ENCODE results near the gene CPSF3. TPM values are rescaled to one million over a fixed set of nuclear protein-coding genes. Genes with fewer than 3 reads are reported as not detected.

Gene CPSF3
- total RNA-seq, 2 donors from 2014 or later: 13.8 to 21.3 TPM

DNA sequence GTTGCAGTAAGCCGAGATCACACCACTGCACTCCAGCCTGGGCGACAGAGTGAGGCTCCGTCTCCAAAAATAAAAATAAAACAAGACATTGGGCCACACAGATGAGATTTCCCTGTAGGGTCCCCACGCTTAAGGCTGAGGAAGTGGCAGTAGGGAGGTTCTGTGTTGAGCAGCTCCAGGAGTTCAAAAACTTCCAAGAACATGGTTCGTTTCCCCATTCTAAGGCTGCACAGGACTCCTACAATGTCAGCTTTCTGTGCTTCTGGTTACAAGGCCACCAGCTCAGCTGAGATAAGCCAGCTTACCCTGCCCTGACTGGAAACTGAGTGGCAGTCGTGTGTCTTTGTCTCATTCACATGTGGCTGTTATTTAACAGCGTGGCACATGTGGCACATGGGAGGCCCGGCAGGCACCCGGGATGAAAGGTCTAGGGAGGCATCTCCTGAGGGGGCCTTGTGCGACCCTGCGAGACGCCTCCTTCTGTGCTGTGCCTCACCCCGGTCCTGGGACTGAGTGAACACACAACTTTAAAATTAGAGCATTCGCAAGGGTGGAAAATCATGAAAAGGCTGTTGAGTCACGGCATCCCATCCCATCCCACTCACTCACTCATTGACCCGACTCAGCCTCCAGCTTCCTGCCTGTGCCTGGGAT, 7.8 kb upstream of the CPSF3 start:
- ATAC-seq (peak; percentile 19 to 21), DNase-seq (no peak)
- intact Hi-C loops (cut with DNase I): no loop called here

DNA sequence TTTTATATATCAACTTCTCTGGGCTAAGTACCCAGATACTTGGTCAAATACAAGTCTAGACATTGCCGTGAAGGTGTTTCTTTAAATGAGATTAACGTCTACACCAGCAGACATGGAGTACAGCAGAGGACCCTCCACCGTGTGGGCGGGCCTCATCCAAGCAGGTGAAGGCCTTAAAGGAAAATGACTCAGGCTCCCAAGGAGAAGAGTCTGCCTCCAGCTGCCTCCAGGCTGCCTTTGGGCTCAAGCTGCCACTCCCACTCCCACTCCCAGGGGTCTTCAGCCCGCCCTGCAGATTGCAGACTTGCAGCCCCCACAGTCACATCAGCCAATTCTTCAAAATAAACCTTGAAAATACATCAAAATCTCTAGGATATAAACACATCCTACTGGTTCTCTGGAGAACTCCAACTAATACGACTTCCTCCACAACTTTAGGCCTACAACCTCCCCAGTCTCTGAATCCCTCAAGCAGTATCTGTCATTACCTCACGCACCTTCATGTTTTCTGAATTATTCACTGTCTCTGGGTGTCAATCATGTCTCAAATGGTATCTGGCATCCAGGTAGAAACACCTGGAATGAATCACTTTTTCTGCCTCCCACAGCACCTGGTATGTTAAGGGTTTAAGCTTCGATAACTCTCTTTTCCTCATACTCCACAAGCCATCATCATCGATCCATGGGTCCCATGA, 7.0 kb upstream of the CPSF3 start:
- intact Hi-C loops (cut with DNase I): no loop called here
- DNase-seq (no peak), ATAC-seq (no peak)

GRCh38 chr2:9416962-9417316, 6.5 kb upstream of the CPSF3 start:
- DNase-seq: no peak
- ATAC-seq: no peak
- intact Hi-C loops (cut with DNase I): no loop called here

DNA sequence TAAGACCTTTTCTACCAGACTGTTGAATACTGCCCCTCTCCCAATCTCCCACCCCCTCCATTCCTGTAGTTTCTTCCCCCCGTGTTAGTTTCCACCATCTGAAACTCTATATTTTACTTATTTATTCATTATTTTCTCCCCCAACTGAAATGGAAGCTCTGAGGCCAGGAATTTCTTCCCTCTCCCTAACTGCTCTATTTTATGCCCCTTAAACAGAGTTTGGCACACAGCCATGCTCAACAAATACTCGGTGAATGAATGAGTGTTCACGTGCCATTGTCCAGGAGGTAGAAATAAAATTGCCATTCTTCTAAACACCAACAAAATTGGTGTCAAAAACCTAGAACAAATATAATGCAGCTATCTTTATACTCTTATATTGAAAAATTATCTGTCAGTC, 5.7 kb upstream of the CPSF3 start:
- DNase-seq: no peak
- ATAC-seq: no peak
- intact Hi-C loops (cut with DNase I): no loop called here

DNA sequence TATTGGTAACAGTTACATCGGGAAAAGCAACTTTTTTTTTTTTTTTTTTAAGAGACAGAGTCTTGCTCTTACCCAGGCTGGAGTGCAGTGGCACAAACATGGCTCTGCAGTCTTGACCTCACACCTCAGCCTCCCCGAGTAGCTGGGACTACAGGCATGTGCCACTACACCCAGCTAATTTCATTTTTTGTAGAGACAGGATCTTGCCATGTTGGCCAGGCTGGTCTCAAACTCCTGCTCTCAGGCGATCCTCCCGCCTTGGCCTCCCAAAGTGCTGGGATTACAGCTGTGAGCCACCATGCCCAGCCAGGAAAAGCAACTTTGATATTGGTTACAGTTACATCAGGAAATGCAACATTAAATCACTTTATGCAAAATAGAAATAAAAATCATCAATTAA, 4.7 kb upstream of the CPSF3 start:
- no peak for ATAC-seq
- intact Hi-C loops (cut with DNase I): no loop called here
- no peak for DNase-seq

DNA sequence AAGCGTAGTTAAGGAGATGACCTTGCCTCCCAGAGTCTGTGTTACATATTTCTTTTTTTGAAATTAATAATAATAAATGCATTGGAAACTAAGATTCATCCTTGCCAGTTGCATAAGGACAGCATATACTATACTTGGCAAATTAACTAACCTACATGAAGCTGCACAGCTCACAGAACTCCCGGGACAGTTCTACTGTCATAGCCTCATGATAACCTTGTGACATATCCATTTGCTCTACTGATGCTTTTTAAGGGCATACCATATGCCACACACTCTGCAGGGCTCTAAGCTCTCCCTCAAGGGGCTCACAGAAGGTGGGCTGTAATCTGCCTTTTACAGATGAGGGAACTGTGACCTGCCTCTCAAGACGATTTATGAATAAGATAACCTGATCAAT, 3.9 kb upstream of the CPSF3 start:
- ATAC-seq: no peak
- intact Hi-C loops (cut with DNase I): no loop called here
- DNase-seq: no peak

- intact Hi-C loops (cut with DNase I): loop anchor here in 1 of 2 donors (5.0 kb wide), 1 partner anchor 278 kb away; no protein-coding TSS in a partner anchor
- no peak for DNase-seq
These were observed 3.0 kb upstream of the CPSF3 start for GRCh38 chr2:9420495-9420894.

DNA sequence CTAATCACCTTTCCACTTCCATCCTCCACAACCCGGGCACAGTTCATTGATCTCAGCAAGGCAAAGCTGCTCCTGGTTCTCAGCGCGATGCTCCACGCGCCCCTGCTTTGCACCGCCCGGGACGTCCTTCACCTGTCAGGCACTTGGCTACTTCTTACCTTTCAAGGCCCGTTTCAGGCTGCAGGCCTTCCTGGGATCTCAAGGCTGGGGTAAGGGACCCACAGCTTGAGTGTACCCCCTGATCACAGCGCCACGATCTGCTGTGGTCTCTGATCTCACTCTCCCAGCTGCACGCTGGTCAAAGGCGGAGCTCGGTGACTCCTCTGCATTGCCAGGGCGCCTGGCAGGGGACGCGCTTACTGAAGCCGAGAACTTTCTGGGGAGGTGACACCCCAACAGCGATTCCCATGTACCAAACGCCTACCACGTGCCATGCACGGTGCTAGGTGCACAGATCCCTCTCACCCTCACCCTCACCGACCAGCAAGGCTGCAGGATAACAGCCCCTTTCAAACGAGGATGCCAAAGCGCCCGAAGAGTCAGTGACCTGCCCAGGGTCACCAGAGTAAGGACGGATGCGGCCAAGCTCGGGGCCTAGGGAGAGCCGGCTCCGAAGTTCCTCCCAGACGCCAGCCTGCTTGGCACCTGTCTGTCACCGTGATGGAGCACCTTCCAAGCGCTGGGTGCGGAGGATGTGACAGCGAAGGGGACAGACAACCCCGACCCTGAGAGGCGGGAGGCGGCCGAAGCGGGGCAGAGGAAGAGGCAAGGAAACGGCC, 944 bp upstream of the CPSF3 start:
- peak; percentile 14 to 37 for ATAC-seq
- peak; percentile 58 for DNase-seq
- intact Hi-C loops (cut with DNase I): loop anchor here in 1 of 2 donors (5.0 kb wide), 1 partner anchor 280 kb away; no protein-coding TSS in a partner anchor

More at GRCh38 chr2:9420495-9420894, 3.0 kb upstream of the CPSF3 start:
- ATAC-seq: no peak

GRCh38 chr2:9423922-9424272, 443 bp downstream of the CPSF3 start:
- ATAC-seq (peak in 1 of 2 donors; percentile 1), DNase-seq (no peak)
- intact Hi-C loops (cut with DNase I): loop anchor here in 1 of 2 donors (5.0 kb wide), 1 partner anchor 282 kb away; no protein-coding TSS in a partner anchor

DNA sequence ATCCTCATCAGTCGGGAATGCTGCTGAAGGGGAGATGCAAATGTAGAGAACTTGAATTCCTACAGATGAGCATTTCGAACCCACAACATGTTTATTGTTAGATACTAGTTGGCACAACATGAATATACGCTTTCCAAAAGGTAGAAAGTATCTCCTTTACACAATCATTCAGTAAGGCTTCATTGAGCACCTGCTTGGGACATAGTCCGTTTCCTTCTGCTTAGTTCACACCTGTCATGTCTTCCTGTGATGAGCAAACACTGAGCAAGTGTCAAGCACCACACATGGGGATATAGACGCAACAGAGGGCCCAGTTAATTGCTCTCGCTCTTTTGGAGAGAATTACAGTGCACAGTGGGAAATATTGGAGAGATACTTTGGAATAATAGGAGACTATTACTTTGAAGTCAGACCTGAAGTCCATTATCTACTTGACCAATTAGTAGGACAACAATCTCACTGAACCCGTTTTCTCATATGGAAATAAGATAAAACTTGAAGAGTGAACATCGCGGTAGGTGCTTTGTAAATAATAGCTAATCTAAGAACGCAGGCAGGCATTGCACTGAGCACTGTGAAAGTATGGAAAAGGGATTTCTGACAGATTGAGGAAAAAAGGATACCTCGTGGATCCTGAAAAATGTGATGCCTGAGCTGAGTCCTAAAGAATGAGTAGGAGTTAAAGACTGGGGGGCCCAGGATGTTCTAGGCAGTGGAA, 1.2 kb downstream of the CPSF3 start:
- intact Hi-C loops (cut with DNase I): loop anchor here in 1 of 2 donors (5.0 kb wide), 1 partner anchor 282 kb away; no protein-coding TSS in a partner anchor
- ATAC-seq: no peak
- no peak for DNase-seq

GRCh38 chr2:9428965-9429577, 5.6 kb downstream of the CPSF3 start:
- DNase-seq: no peak
- intact Hi-C loops (cut with DNase I): no loop called here
- ATAC-seq: no peak

DNA sequence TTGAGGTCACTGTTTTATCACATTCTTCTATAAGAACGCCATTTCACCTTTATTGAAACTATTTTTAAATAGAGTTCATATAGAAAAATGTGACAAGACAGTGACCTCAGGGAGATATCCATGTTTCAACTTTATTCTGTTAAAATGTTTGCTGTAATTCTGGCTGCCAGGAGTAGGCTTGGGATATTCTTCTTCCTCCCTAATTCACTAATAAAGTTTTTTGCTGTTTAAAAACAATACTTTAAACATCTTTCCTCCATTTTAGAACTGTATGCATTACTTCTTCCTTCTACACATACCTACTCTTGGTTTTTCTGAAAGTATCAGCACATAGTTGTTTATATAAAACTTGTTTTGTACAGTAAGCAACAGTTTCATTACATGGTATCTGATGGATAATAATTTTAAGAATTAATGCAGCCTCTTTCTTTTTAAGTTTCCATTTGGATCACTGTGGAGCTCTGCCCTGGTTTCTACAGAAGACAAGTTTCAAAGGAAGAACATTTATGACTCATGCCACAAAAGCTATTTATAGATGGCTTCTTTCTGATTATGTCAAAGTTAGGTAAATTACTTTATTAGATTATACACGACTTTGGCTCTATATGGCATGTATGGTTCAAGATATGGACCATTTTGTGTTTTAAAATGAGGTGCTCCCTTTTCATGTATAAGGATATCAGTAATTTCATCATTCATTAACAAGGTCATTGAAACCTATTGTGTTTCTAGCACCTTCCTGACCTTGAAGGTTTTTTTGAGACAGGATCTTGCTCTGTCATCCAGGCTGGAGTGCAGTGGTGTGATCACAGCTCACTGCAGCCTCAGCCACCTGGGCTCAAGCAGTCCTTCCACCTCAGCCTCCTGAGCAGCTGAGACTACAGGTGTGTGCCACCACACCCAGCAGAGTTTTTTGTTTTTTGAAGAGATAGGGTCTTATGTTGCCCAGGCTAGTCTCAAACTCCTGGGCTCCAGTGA, 7.2 kb downstream of the CPSF3 start:
- intact Hi-C loops (cut with DNase I): no loop called here
- DNase-seq: no peak
- ATAC-seq: no peak

DNA sequence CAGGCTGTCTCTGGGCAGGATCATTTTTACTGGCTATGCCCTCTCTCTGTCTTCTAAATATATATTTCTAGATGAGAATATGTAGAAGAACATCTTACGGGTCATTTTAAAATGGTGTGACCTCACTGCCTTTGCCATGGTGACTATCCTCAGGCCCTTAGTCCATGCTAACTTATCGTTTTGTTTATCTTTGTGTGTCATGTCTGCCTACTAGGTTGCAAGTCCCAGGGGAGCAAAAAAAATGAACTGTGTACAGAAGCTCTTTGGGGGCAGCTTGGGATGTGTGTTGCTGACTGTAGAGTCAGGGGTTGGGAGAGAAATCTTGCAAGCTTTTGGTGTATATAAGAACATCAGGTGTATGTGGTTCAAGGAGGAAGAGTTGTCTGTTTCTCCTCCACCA, 11.0 kb downstream of the CPSF3 start:
- ATAC-seq: no peak
- no peak for DNase-seq
- intact Hi-C loops (cut with DNase I): no loop called here

DNA sequence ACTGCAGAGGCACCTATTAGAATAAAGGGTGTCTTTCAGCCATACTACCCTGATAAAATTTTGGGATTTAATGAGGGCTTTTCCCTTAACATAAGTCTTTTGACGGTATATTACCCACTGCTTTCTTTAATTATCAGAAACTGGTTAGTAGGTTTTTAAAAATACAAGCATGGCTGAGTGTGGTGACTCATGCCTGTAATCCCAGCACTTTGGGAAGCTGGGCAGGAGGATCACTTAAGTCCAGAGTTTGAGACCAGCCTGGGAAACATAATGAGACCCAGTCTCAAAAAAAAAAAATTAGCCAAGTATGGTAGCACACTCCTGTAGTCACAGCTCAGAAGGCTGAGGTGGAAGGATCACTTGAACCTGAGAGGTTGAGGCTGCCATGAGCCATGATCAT, 16.1 kb downstream of the CPSF3 start:
- ATAC-seq (no peak), DNase-seq (no peak)
- intact Hi-C loops (cut with DNase I): no loop called here

GRCh38 chr2:9440058-9440727, 16.7 kb downstream of the CPSF3 start:
- DNase-seq: no peak
- ATAC-seq: no peak
- intact Hi-C loops (cut with DNase I): no loop called here

DNA sequence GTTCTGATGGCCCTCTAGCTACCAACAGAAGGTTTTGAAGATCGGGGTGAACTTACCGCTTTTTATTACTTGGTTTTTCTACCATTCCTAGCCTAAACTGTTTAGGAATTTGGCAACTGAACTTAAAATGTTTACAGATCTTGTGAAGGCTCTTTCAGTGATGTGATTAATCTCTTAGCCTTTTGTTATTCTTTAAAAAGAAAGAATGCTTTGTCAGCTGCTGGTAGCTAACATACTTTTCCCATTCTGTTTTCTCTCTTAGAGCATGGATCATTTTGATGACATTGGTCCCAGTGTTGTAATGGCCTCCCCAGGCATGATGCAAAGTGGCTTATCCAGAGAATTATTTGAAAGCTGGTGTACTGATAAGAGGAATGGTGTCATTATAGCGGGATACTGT, 18.1 kb downstream of the CPSF3 start:
- ATAC-seq (no peak), DNase-seq (no peak)
- intact Hi-C loops (cut with DNase I): no loop called here

- intact Hi-C loops (cut with DNase I): no loop called here
These were observed 20.1 kb downstream of the CPSF3 start for GRCh38 chr2:9443526-9443925.

DNA sequence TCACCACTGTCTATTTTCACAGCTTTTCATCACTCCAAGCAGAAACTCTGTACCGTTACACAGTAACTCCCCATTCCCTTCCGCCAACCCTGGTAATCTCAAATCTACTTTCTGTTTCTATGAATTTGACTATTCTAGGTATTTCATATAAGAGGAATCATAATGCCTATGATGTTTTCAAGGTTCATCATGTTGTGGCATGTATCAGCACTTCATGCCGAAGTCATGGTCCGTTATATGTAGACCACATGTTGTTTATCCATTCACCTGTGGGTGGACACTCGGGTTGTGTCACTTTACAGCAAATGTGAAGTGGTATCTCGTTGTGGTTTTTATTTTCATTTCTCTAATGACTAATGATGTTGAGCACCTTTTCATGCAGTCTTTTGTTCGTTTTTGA, 21.6 kb downstream of the CPSF3 start:
- ATAC-seq (no peak), DNase-seq (no peak)
- intact Hi-C loops (cut with DNase I): no loop called here

More at GRCh38 chr2:9443526-9443925, 20.1 kb downstream of the CPSF3 start:
- DNase-seq (no peak), ATAC-seq (no peak)
